Activated gamma-delta T cell treated with anti-CD3 and anti-CD28 coated beads, Interleukin-2, amount 50 U/mL, for 16 hours (primary cell): ENCODE data around the gene ELL.

Experiments
- DNase-seq: peaks from one replicate; pipeline ENCODE4 v3.0.0-alpha.2; 2020; ENCODE audit warnings: low read depth

ELL gene

GRCh38 chr19:18445262-18445948 lies 76.5 kb downstream of the ELL start:
- DNase-seq: no peak

GRCh38 chr19:18444513-18444912 lies 77.4 kb downstream of the ELL start:
- no peak for DNase-seq

GRCh38 chr19:18443831-18444230 lies 78.0 kb downstream of the ELL start:
- no peak for DNase-seq

GRCh38 chr19:18443406-18443805 lies 78.5 kb downstream of the ELL start:
- DNase-seq: no peak

GRCh38 chr19:18442941-18443340 lies 78.9 kb downstream of the ELL start:
- no peak for DNase-seq

- no peak for DNase-seq
Observed at GRCh38 chr19:18441804-18442788, 79.8 kb downstream of the ELL start.

- DNase-seq: no peak
Observed at GRCh38 chr19:18440936-18441803, 80.7 kb downstream of the ELL start.

- DNase-seq: no peak
Observed at GRCh38 chr19:18440415-18440877, 81.4 kb downstream of the ELL start.

- DNase-seq: no peak
Observed at GRCh38 chr19:18439910-18440237, 82.0 kb downstream of the ELL start.

GRCh38 chr19:18439025-18439909 lies 82.6 kb downstream of the ELL start:
- DNase-seq: no peak

- no peak for DNase-seq
Observed at GRCh38 chr19:18438331-18439024, 83.4 kb downstream of the ELL start.

GRCh38 chr19:18437491-18438330 lies 84.2 kb downstream of the ELL start, which contains the start of gene ISYNA1:
TSS of gene ISYNA1 (minus strand) at chr19:18438133. CDS start at chr19:18437979, 154 bp downstream.
- no peak for DNase-seq

- peak; percentile 72 for DNase-seq
Observed at GRCh38 chr19:18436671-18437490, 85.0 kb downstream of the ELL start.

- DNase-seq: no peak
Observed at GRCh38 chr19:18435842-18436670, 85.8 kb downstream of the ELL start.

GRCh38 chr19:18435178-18435841 lies 86.6 kb downstream of the ELL start:
- no peak for DNase-seq

- no peak for DNase-seq
Observed at GRCh38 chr19:18434411-18435175, 87.3 kb downstream of the ELL start.
